Activated naive CD8-positive, alpha-beta T cell treated with anti-CD3 and anti-CD28 coated beads for 36 hours (primary cell): ENCODE data around the gene CREB5. TPM values are rescaled to one million over a fixed set of nuclear protein-coding genes. Genes with fewer than 3 reads are reported as not detected.
"Not testable (repeated sequence)": the region's sequence is repeated elsewhere in the genome, so short reads cannot be mapped to it uniquely, and the experiment has no call there.

ENCODE experiments used
- DNase-seq: peaks from one replicate; pipeline ENCODE4 v3.0.0; 2021
- H3K27ac Mint-ChIP-seq: one replicate; pipeline ENCODE4 v1.8.0; 2022; ENCODE audit warnings: mild to moderate bottlenecking, moderate library complexity, mixed read lengths
- H3K27me3 Mint-ChIP-seq: one replicate; pipeline ENCODE4 v1.8.0; 2022; ENCODE audit warnings: mild to moderate bottlenecking, mixed read lengths
- H3K36me3 Mint-ChIP-seq: one replicate; pipeline ENCODE4 v1.8.0; 2021; ENCODE audit warnings: mild to moderate bottlenecking, mixed read lengths
- H3K4me1 Mint-ChIP-seq: one replicate; pipeline ENCODE4 v1.8.0; 2021; ENCODE audit warnings: mixed read lengths
- H3K4me3 Mint-ChIP-seq: one replicate; pipeline ENCODE4 v1.8.0; 2022; ENCODE audit warnings: mild to moderate bottlenecking, moderate library complexity, mixed read lengths
- H3K9me3 Mint-ChIP-seq: one replicate; pipeline ENCODE4 v1.8.0; 2022; ENCODE audit warnings: mixed read lengths
- total RNA-seq, 2 experiments: library from RNA; stranded (reverse); gene quantifications; one replicate each; pipeline ENCODE4 v1.2.3, GENCODE V29; 2021

The CREB5 gene
- total RNA-seq, 2 experiments from 2014 or later = 2.0 to 2.4 TPM

- H3K4me1 Mint-ChIP-seq = no peaks in the 10 kb centered on the region
- H3K9me3 Mint-ChIP-seq = no peaks in the 10 kb centered on the region
- H3K4me3 Mint-ChIP-seq = no peak overlapping the region
- DNase-seq = no peak
- H3K27me3 Mint-ChIP-seq = peaks cover 17% of the 10 kb centered on the region
- H3K36me3 Mint-ChIP-seq = no peaks in the 10 kb centered on the region
- H3K27ac Mint-ChIP-seq = no peak overlapping the region
Observed at GRCh38 chr7:28823582-28823981, 411.3 kb downstream of the CREB5 start.

- not testable (repeated sequence) for H3K4me1 Mint-ChIP-seq, DNase-seq, H3K36me3 Mint-ChIP-seq, H3K4me3 Mint-ChIP-seq, H3K27ac Mint-ChIP-seq, H3K9me3 Mint-ChIP-seq
- H3K27me3 Mint-ChIP-seq = peaks cover 17% of the 10 kb centered on the region
Observed at GRCh38 chr7:28825817-28826448, 413.6 kb downstream of the CREB5 start.

GRCh38 chr7:28830846-28831245 is 418.5 kb downstream of the CREB5 start:
- no peaks in the 10 kb centered on the region for H3K9me3 Mint-ChIP-seq
- no peak overlapping the region for H3K4me3 Mint-ChIP-seq
- H3K36me3 Mint-ChIP-seq = no peaks in the 10 kb centered on the region
- H3K27ac Mint-ChIP-seq = no peak overlapping the region
- no peak for DNase-seq
- peaks cover 11% of the 10 kb centered on the region for H3K27me3 Mint-ChIP-seq
- no peaks in the 10 kb centered on the region for H3K4me1 Mint-ChIP-seq

- no peak for DNase-seq
Observed at GRCh38 chr7:28832669-28833068, 420.4 kb downstream of the CREB5 start.

DNA sequence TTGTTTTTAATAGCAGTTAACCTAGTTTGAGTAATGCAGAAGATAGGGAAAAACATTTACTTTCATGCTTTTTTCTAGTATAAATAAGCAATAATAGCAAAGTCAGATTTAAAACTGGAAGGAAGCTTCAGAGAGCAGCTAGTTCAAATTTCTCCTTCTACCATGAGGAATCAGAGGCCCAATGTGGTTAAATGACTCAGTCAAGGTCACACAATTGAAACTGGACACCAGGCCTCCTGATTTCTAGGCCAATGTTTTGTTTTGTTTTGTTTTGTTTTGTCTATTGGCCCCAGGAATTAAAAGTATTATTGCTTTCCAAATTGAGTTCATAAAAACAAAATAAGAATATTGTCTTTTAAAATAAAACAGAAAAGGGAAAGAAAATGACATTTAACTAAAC is 423.5 kb downstream of the CREB5 start:
- Mint-ChIP-seq H3K36me3 (no peaks in the 10 kb centered on the region), H3K4me3 (no peak overlapping the region), H3K9me3 (no peaks in the 10 kb centered on the region), H3K4me1 (no peaks in the 10 kb centered on the region), H3K27ac (no peak overlapping the region), H3K27me3 (peaks cover 3% of the 10 kb centered on the region)
- DNase-seq = no peak

More at GRCh38 chr7:28832669-28833068, 420.4 kb downstream of the CREB5 start:
- no peaks in the 10 kb centered on the region for H3K9me3 Mint-ChIP-seq
- H3K4me1 Mint-ChIP-seq = no peaks in the 10 kb centered on the region
- no peak overlapping the region for H3K27ac Mint-ChIP-seq
- H3K36me3 Mint-ChIP-seq = no peaks in the 10 kb centered on the region
- no peak overlapping the region for H3K4me3 Mint-ChIP-seq
- H3K27me3 Mint-ChIP-seq = peaks cover 7% of the 10 kb centered on the region

GRCh38 chr7:28836716-28837115 is 424.4 kb downstream of the CREB5 start:
- H3K4me3 Mint-ChIP-seq = no peak overlapping the region
- no peaks in the 10 kb centered on the region for H3K9me3 Mint-ChIP-seq
- no peak overlapping the region for H3K27ac Mint-ChIP-seq
- DNase-seq = no peak
- H3K4me1 Mint-ChIP-seq = no peaks in the 10 kb centered on the region
- H3K36me3 Mint-ChIP-seq = no peaks in the 10 kb centered on the region
- H3K27me3 Mint-ChIP-seq = peaks cover 7% of the 10 kb centered on the region

DNA sequence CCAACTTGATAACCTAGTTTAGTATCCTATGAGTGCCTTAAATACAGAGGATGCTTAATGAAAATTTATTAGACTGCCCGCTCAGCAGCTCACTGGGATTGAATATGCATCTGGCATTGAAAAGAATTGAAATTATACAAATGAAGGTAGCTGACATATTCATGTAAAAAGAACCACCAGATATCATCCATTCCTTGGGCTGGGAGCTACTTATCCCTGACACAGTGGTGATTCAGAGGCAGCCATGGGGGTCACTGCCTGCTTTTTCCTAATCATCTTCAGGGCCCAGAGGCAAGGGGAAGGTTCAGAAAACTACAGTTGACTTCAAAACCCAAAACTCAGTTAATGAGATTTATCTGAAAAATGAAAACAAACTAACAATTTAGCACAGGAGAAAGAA is 424.9 kb downstream of the CREB5 start:
- no peak overlapping the region for H3K27ac Mint-ChIP-seq
- H3K4me3 Mint-ChIP-seq = no peak overlapping the region
- no peaks in the 10 kb centered on the region for H3K4me1 Mint-ChIP-seq
- no peaks in the 10 kb centered on the region for H3K9me3 Mint-ChIP-seq
- H3K36me3 Mint-ChIP-seq = no peaks in the 10 kb centered on the region
- no peak for DNase-seq
- H3K27me3 Mint-ChIP-seq = peaks cover 7% of the 10 kb centered on the region

DNA sequence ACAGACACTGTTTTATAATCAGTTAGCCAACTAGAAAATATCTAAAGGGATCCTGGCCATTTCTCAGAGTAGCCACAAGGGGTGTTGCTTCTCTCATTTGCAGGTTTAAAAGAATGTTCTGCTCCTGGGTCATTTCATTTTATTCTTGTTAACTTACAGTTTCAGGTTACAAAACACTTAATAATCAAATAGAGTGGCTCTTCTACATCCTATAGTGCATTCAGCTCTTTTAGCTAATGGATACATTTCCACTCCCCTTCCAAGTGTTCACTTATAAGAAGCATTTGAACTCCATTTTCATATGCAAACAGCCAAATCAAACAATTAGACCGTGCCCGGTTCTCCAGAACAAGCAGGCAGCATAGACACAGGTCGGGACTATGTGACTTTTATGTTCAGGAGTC is 428.3 kb downstream of the CREB5 start:
- Mint-ChIP-seq H3K4me3 (no peak overlapping the region), H3K36me3 (no peaks in the 10 kb centered on the region)

GRCh38 chr7:28841766-28842165 is 429.4 kb downstream of the CREB5 start:
- Mint-ChIP-seq H3K4me1 (no peaks in the 10 kb centered on the region), H3K27ac (no peak overlapping the region), H3K27me3 (peaks cover 7% of the 10 kb centered on the region), H3K36me3 (no peaks in the 10 kb centered on the region), H3K9me3 (no peaks in the 10 kb centered on the region), H3K4me3 (no peak overlapping the region)
- no peak for DNase-seq

More for the DNA sequence above, 428.3 kb downstream of the CREB5 start:
- Mint-ChIP-seq H3K9me3 (no peaks in the 10 kb centered on the region), H3K27ac (no peak overlapping the region), H3K27me3 (peaks cover 7% of the 10 kb centered on the region), H3K4me1 (no peaks in the 10 kb centered on the region)
- DNase-seq = no peak

DNA sequence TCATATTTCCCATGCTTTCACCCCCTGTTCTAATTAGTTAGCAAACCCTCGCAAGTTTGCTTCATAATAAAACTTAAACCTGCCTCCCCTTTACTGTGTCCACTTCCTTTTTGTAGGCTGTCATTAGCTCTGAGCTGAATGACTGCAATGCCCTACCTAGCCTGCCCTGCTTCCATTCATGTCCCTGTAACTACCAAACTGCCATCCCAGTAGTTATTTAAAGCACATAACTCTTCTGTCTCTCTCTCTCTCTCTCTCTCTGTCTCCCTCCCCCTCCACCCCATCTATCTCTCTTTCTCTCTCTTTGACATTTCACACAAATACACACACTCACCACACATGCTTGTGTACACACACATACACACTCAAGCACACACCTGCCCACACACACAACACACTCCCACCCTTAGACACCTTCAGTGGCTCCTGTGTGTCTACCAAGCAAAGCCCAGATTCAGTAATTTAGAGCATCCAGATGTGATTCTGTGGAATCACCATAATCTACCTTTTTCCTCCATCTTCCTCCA is 430.5 kb downstream of the CREB5 start:
- Mint-ChIP-seq H3K9me3 (no peaks in the 10 kb centered on the region), H3K27ac (no peak overlapping the region)

DNA sequence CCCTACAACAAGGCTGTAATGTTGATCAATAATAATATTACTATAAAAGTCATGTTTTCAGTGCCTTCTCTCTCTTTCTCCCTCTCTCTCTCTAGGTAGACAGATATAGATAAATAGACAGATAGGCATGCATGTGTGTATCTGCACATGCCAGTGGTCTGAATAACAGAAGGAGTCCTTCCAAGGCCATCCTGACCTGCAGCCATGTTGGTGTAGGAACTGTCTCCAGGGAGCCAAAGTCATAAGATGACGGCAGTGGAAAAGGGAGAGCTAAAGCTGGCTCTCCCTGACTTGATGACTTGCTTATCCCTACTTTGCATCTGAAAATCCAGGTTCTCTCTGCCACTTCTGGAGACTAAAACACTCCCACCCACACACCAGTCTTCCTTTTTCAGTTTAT is 432.8 kb downstream of the CREB5 start:
- Mint-ChIP-seq H3K4me1 (no peaks in the 10 kb centered on the region), H3K36me3 (no peaks in the 10 kb centered on the region), H3K4me3 (no peak overlapping the region), H3K27me3 (peaks cover 16% of the 10 kb centered on the region), H3K9me3 (no peaks in the 10 kb centered on the region), H3K27ac (no peak overlapping the region)
- DNase-seq = no peak

More for the DNA sequence above, 430.5 kb downstream of the CREB5 start:
- no peaks in the 10 kb centered on the region for H3K4me1 Mint-ChIP-seq
- H3K36me3 Mint-ChIP-seq = no peaks in the 10 kb centered on the region
- DNase-seq = no peak
- H3K4me3 Mint-ChIP-seq = no peak overlapping the region
- peaks cover 7% of the 10 kb centered on the region for H3K27me3 Mint-ChIP-seq

DNA sequence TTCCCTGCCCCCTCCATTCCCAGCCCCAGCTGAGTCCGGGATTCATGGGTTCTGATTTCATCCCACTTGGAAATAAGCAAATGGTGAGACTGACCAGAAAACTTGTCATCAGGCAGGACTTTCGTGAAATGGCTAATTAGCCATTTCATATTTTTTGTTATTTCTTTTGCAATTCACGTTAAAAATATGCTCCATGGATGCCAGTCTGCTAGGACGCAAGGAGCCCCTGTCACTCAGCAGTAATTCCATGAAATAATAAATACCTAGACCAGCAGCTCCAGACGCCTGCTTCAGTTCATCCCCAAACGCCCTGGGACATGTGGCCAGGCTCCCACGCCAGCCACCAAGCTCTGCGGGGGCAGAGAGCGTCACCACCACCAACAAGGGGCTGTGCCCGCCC is 434.9 kb downstream of the CREB5 start:
- H3K4me3 Mint-ChIP-seq = no peak overlapping the region
- no peaks in the 10 kb centered on the region for H3K4me1 Mint-ChIP-seq
- H3K36me3 Mint-ChIP-seq = no peaks in the 10 kb centered on the region
- peaks cover 24% of the 10 kb centered on the region for H3K27me3 Mint-ChIP-seq
- no peaks in the 10 kb centered on the region for H3K9me3 Mint-ChIP-seq
- no peak overlapping the region for H3K27ac Mint-ChIP-seq
- no peak for DNase-seq

GRCh38 chr7:28847681-28848080 is 435.4 kb downstream of the CREB5 start:
- H3K4me1 Mint-ChIP-seq = no peaks in the 10 kb centered on the region
- no peaks in the 10 kb centered on the region for H3K36me3 Mint-ChIP-seq
- H3K27me3 Mint-ChIP-seq = peaks cover 26% of the 10 kb centered on the region
- no peak overlapping the region for H3K4me3 Mint-ChIP-seq
- no peak for DNase-seq
- no peak overlapping the region for H3K27ac Mint-ChIP-seq
- no peaks in the 10 kb centered on the region for H3K9me3 Mint-ChIP-seq

- Mint-ChIP-seq H3K4me3 (no peak overlapping the region), H3K36me3 (no peaks in the 10 kb centered on the region), H3K27me3 (peaks cover 38% of the 10 kb centered on the region)
Observed at GRCh38 chr7:28848906-28849305, 436.6 kb downstream of the CREB5 start.

DNA sequence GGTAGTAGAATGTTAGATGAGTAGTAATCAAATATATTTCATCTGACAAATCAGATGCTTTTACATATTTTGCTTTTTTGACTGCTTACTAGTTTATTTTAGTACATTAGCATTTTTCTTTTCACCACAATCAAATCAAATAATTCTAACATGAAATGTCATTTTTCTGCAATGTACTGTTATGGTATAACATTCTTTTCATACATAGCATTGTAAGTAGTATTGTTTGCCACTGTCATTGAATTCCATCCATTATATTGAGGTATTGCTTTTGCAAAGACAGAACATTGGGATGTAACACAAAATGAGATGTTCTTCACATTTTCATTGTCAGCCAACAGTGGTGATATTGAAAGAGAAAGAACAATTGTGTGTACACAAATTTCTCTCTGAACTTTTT is 438.4 kb downstream of the CREB5 start:
- H3K27ac Mint-ChIP-seq = no peak overlapping the region
- H3K27me3 Mint-ChIP-seq = peaks cover 52% of the 10 kb centered on the region
- no peaks in the 10 kb centered on the region for H3K36me3 Mint-ChIP-seq
- peaks cover 10% of the 10 kb centered on the region for H3K4me1 Mint-ChIP-seq
- no peak for DNase-seq
- H3K4me3 Mint-ChIP-seq = no peak overlapping the region
- H3K9me3 Mint-ChIP-seq = no peaks in the 10 kb centered on the region

More at GRCh38 chr7:28848906-28849305, 436.6 kb downstream of the CREB5 start:
- Mint-ChIP-seq H3K4me1 (peaks cover 7% of the 10 kb centered on the region), H3K9me3 (no peaks in the 10 kb centered on the region), H3K27ac (no peak overlapping the region)
- DNase-seq = no peak

GRCh38 chr7:28853150-28853549 is 440.8 kb downstream of the CREB5 start:
- H3K4me1 Mint-ChIP-seq = peaks cover 10% of the 10 kb centered on the region
- no peak for DNase-seq
- H3K36me3 Mint-ChIP-seq = no peaks in the 10 kb centered on the region
- H3K9me3 Mint-ChIP-seq = no peaks in the 10 kb centered on the region
- H3K27me3 Mint-ChIP-seq = peaks cover 62% of the 10 kb centered on the region
- H3K27ac Mint-ChIP-seq = no peak overlapping the region
- no peak overlapping the region for H3K4me3 Mint-ChIP-seq
